Measurements from ENCODE around the gene PCSK1.
A peak's percentile ranks its signal among the peaks of the same experiment; 100 is the strongest.
"Not testable (repeated sequence)": the region's sequence is repeated elsewhere in the genome, so short reads cannot be mapped to it uniquely, and the experiment has no call there.

Gene PCSK1

DNA sequence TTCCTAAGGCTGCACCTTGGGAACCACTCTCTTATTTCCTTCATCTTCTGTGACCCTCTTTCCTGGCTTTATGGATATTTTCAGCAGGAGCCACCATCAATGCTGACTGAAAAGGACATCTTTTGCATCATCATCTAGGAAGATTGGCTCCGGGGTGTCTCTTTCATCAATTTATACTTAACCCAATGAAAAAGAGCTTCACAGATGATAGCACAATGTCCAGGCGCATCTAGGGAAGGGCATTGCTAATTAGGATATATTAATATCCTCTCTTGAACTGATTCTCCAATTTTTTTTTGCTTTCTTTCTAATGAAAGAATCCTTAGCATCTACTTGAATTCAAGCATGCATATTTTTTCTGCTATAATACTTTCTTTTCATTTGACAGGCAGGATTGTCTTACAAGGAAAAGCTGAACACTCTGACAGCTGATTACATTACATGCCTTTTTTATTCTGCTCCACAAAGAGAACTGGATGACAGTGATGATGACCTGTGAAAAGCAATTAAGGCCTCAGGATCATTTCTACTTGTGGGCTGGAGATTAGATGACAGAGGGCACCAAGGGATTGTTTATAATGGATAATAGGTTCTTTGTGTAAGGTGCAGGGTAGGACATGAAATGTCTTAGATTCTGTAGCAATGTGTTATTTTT lies 60.2 kb downstream of the PCSK1 start:
- no peaks in the 10 kb centered on the region for H3K36me3 Mint-ChIP-seq (ENCODE audit: low read depth)
- no peaks in the 10 kb centered on the region for H3K4me1 Mint-ChIP-seq (ENCODE audit: low read depth)
- no peak overlapping the region for H3K4me3 Mint-ChIP-seq
- peaks cover 22% of the 10 kb centered on the region for H3K27me3 Mint-ChIP-seq (ENCODE audit: low read depth)
- H3K9me3 Mint-ChIP-seq = no peaks in the 10 kb centered on the region
- H3K27ac Mint-ChIP-seq = no peak overlapping the region

- peaks cover 27% of the 10 kb centered on the region for H3K27me3 Mint-ChIP-seq (ENCODE audit: low read depth)
- no peaks in the 10 kb centered on the region for H3K4me1 Mint-ChIP-seq (ENCODE audit: low read depth)
- no peaks in the 10 kb centered on the region for H3K9me3 Mint-ChIP-seq
- no peak overlapping the region for H3K4me3 Mint-ChIP-seq
- no peak overlapping the region for H3K27ac Mint-ChIP-seq
- H3K36me3 Mint-ChIP-seq (ENCODE audit: low read depth) = no peaks in the 10 kb centered on the region
Measured at GRCh38 chr5:96370976-96371375, 62.1 kb downstream of the PCSK1 start.

- H3K36me3 Mint-ChIP-seq (ENCODE audit: low read depth); H3K9me3 Mint-ChIP-seq; H3K27ac Mint-ChIP-seq; H3K4me3 Mint-ChIP-seq; H3K4me1 Mint-ChIP-seq (ENCODE audit: low read depth): not testable (repeated sequence)
- H3K27me3 Mint-ChIP-seq (ENCODE audit: low read depth) = peaks cover 24% of the 10 kb centered on the region
Measured at GRCh38 chr5:96367337-96367736, 65.7 kb downstream of the PCSK1 start.

GRCh38 chr5:96354237-96354636 lies 78.8 kb downstream of the PCSK1 start:
- no peaks in the 10 kb centered on the region for H3K4me1 Mint-ChIP-seq (ENCODE audit: low read depth)
- H3K27me3 Mint-ChIP-seq (ENCODE audit: low read depth) = peaks cover 49% of the 10 kb centered on the region
- no peak overlapping the region for H3K4me3 Mint-ChIP-seq
- no peak overlapping the region for H3K27ac Mint-ChIP-seq
- no peaks in the 10 kb centered on the region for H3K9me3 Mint-ChIP-seq
- no peaks in the 10 kb centered on the region for H3K36me3 Mint-ChIP-seq (ENCODE audit: low read depth)

- H3K4me3 Mint-ChIP-seq = no peak overlapping the region
- H3K4me1 Mint-ChIP-seq (ENCODE audit: low read depth) = no peaks in the 10 kb centered on the region
- H3K9me3 Mint-ChIP-seq = no peaks in the 10 kb centered on the region
- H3K27me3 Mint-ChIP-seq (ENCODE audit: low read depth) = peaks cover 39% of the 10 kb centered on the region
- H3K27ac Mint-ChIP-seq = no peak overlapping the region
- H3K36me3 Mint-ChIP-seq (ENCODE audit: low read depth) = no peaks in the 10 kb centered on the region
Measured at GRCh38 chr5:96353220-96353619, 79.8 kb downstream of the PCSK1 start.

GRCh38 chr5:96350678-96351077 lies 82.4 kb downstream of the PCSK1 start:
- Mint-ChIP-seq H3K9me3 (no peaks in the 10 kb centered on the region), H3K27ac (no peak overlapping the region), H3K4me1 (ENCODE audit: low read depth) (peaks cover 1% of the 10 kb centered on the region), H3K4me3 (no peak overlapping the region), H3K36me3 (ENCODE audit: low read depth) (no peaks in the 10 kb centered on the region), H3K27me3 (ENCODE audit: low read depth) (peaks cover 29% of the 10 kb centered on the region)

GRCh38 chr5:96348536-96348935 lies 84.5 kb downstream of the PCSK1 start:
- Mint-ChIP-seq H3K4me1 (ENCODE audit: low read depth) (peaks cover 13% of the 10 kb centered on the region), H3K36me3 (ENCODE audit: low read depth) (no peaks in the 10 kb centered on the region), H3K27ac (no peak overlapping the region), H3K9me3 (no peaks in the 10 kb centered on the region), H3K4me3 (no peak overlapping the region), H3K27me3 (ENCODE audit: low read depth) (peaks cover 43% of the 10 kb centered on the region)

GRCh38 chr5:96347502-96348292 lies 85.4 kb downstream of the PCSK1 start:
- Mint-ChIP-seq H3K9me3 (no peaks in the 10 kb centered on the region), H3K36me3 (ENCODE audit: low read depth) (no peaks in the 10 kb centered on the region), H3K4me3 (no peak overlapping the region), H3K4me1 (ENCODE audit: low read depth) (peaks cover 13% of the 10 kb centered on the region), H3K27ac (no peak overlapping the region), H3K27me3 (ENCODE audit: low read depth) (peaks cover 46% of the 10 kb centered on the region)

- Mint-ChIP-seq H3K36me3 (ENCODE audit: low read depth) (no peaks in the 10 kb centered on the region), H3K4me1 (ENCODE audit: low read depth) (peaks cover 14% of the 10 kb centered on the region), H3K9me3 (no peaks in the 10 kb centered on the region), H3K27me3 (ENCODE audit: low read depth) (peaks cover 41% of the 10 kb centered on the region), H3K4me3 (peak overlapping the region; percentile 12), H3K27ac (peak overlapping the region; percentile 27)
Measured at GRCh38 chr5:96344678-96345577, 88.1 kb downstream of the PCSK1 start.

DNA sequence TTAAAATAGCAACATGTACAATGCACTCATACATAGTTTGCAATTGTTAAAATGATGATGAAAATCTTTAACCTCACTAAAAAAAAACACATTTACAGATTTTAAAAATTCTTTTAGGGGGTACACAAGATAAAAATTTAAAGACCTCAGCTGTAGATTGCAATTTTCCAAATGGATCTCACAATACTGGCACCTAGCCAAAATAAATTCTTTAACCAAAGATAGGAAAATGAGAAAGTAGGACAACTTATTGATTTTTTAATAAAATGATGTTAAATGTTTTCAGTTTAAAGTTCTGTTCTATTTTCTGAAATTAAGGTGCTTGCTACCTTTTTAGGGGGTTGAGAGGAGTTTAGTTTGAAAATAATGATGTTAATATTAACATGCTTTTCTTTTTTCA lies 90.0 kb downstream of the PCSK1 start:
- Mint-ChIP-seq H3K4me3 (no peak overlapping the region), H3K27ac (no peak overlapping the region), H3K36me3 (ENCODE audit: low read depth) (no peaks in the 10 kb centered on the region), H3K9me3 (no peaks in the 10 kb centered on the region), H3K4me1 (ENCODE audit: low read depth) (peaks cover 14% of the 10 kb centered on the region), H3K27me3 (ENCODE audit: low read depth) (peaks cover 41% of the 10 kb centered on the region)

DNA sequence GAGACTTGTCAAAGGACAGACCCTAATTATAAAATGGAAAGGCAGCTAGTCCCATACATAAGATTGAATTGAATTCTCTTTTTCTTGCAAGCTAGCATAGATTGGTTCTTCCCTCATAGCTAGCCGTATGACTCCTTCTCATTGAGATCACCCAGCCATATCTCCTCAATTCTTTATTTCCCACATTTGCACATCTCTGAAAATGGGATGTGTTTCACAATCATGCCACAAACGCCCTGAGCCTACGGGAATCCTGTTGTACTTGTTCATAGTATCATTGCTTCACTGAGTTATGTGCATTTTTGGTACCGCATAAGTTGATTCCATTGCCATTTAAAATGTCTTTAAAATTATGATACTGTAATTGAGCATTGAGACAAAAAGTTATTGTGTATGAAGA lies 90.5 kb downstream of the PCSK1 start:
- Mint-ChIP-seq H3K4me1 (ENCODE audit: low read depth) (peaks cover 14% of the 10 kb centered on the region), H3K9me3 (no peaks in the 10 kb centered on the region), H3K27ac (no peak overlapping the region), H3K36me3 (ENCODE audit: low read depth) (no peaks in the 10 kb centered on the region), H3K27me3 (ENCODE audit: low read depth) (peaks cover 41% of the 10 kb centered on the region), H3K4me3 (no peak overlapping the region)

All from T-helper 1 cell treated with Interleukin-12 subunit alpha and Interleukin-12 subunit beta and Interleukin-4 antibody, amounts not matched to agents 30 μg/mL and 1 μg/mL, for 36 hours (primary cell).